Renal cortex interstitium (tissue), 11 donors: Measurements from ENCODE around the gene BEST4. TPM values are rescaled to one million over a fixed set of nuclear protein-coding genes. Genes with fewer than 3 reads are reported as not detected.
"Not testable (repeated sequence)": the region's sequence is repeated elsewhere in the genome, so short reads cannot be mapped to it uniquely, and the experiment has no call there.

Source experiments
- DNase-seq, 11 donors: peaks; one replicate each; pipeline ENCODE4 v3.0.0-alpha.2; 2013; ENCODE audit warnings: low read depth in 9 of 11, low spot score in 4 of 11; ENCODE audit errors: extremely low read depth in 1 of 11
- polyA plus RNA-seq, 3 donors: library from polyadenylated mRNA; unstranded; fragments of 120-200 nt; gene quantifications; one replicate each; pipeline ENCODE4 v1.2.1, GENCODE V29; 2013; ENCODE audit not compliant: insufficient read length in 3 of 3

BEST4 gene
- polyA plus RNA-seq, 3 donors = 0.37 to 0.67 (median 0.65) TPM

GRCh38 chr1:44785501-44786137, 2.4 kb downstream of the BEST4 start:
- no peak for DNase-seq

GRCh38 chr1:44785029-44785380, 3.0 kb downstream of the BEST4 start:
- no peak for DNase-seq

- DNase-seq = no peak
These were observed 3.6 kb downstream of the BEST4 start for GRCh38 chr1:44784094-44785028.

- DNase-seq = no peak
These were observed 4.3 kb downstream of the BEST4 start for GRCh38 chr1:44783697-44784093.

- DNase-seq = no peak
These were observed 7.3 kb downstream of the BEST4 start for GRCh38 chr1:44780583-44781121.

- DNase-seq = no peak
These were observed 9.0 kb downstream of the BEST4 start for GRCh38 chr1:44778705-44779576.

- no peak for DNase-seq
These were observed 9.9 kb downstream of the BEST4 start for GRCh38 chr1:44777969-44778635.

- no peak for DNase-seq
These were observed 10.4 kb downstream of the BEST4 start for GRCh38 chr1:44777547-44777946.

- no peak for DNase-seq
These were observed 11.3 kb downstream of the BEST4 start for GRCh38 chr1:44776730-44777068.

GRCh38 chr1:44775930-44776729, 11.8 kb downstream of the BEST4 start:
- DNase-seq = no peak

- peak; percentile 89 to 96 (median 93) for DNase-seq
These were observed 12.7 kb downstream of the BEST4 start, which contains the start of gene RPS8 for GRCh38 chr1:44775078-44775929. RPS8 (plus strand) TSS chr1:44775540; CDS start chr1:44775597, 57 bp downstream.

- not testable (repeated sequence) for DNase-seq
These were observed 21.5 kb downstream of the BEST4 start for GRCh38 chr1:44766421-44766820.

GRCh38 chr1:44760876-44761275, 27.1 kb downstream of the BEST4 start:
- no peak for DNase-seq

GRCh38 chr1:44759077-44759476, 28.9 kb downstream of the BEST4 start:
- no peak for DNase-seq

- DNase-seq = no peak
These were observed 30.6 kb downstream of the BEST4 start for GRCh38 chr1:44757420-44757819.

GRCh38 chr1:44747878-44748277, 40.1 kb downstream of the BEST4 start:
- no peak for DNase-seq

GRCh38 chr1:44743211-44743610, 44.8 kb downstream of the BEST4 start:
- DNase-seq = no peak
